ENCODE measurements around the gene IGSF3. TPM values are rescaled to one million over a fixed set of nuclear protein-coding genes. Genes with fewer than 3 reads are reported as not detected.

The IGSF3 gene
- total RNA-seq: 37.1 and 66.3 TPM in 2 replicates

GRCh38 chr1:116667575-116668105 lies at the start of gene IGSF3:
TSS of gene IGSF3 (minus strand) at chr1:116667733. CDS start at chr1:116666326, 1,407 bp downstream.
- H3K36me3 ChIP-seq (ENCODE audit: control insufficient read depth, insufficient read depth, low read length): peaks cover 3% of the 10 kb centered on the region
- FAIRE-seq: no peak
- no peaks in the 10 kb centered on the region for H3K27me3 ChIP-seq (ENCODE audit: control insufficient read depth, insufficient read depth, low read length)
- H3K4me3 ChIP-seq (ENCODE audit: low read depth, low read length): peak within 1 kb of the TSS; percentile 58
- no peak for TF ChIP-seq CTCF (IDR thresholded peaks at IDR 0.05; ENCODE audit: insufficient read depth, low read length, severe bottlenecking)
- DNase-seq (ENCODE audit: low read depth): peak; percentile 58

GRCh38 chr1:116717318-116717717 lies 49.8 kb upstream of the IGSF3 start:
- H3K4me3 ChIP-seq (ENCODE audit: low read depth, low read length): no peak overlapping the region

GRCh38 chr1:116716391-116716790 lies 48.9 kb upstream of the IGSF3 start:
- H3K27me3 ChIP-seq (ENCODE audit: control insufficient read depth, insufficient read depth, low read length): no peaks in the 10 kb centered on the region
- DNase-seq (ENCODE audit: low read depth) (no peak), FAIRE-seq (no peak)
- H3K36me3 ChIP-seq (ENCODE audit: control insufficient read depth, insufficient read depth, low read length): no peaks in the 10 kb centered on the region
- TF ChIP-seq CTCF (IDR thresholded peaks at IDR 0.05; ENCODE audit: insufficient read depth, low read length, severe bottlenecking): no peak
- H3K4me3 ChIP-seq (ENCODE audit: low read depth, low read length): no peak overlapping the region

More at GRCh38 chr1:116717318-116717717, 49.8 kb upstream of the IGSF3 start:
- Histone ChIP-seq H3K27me3 (ENCODE audit: control insufficient read depth, insufficient read depth, low read length) (no peaks in the 10 kb centered on the region), H3K36me3 (ENCODE audit: control insufficient read depth, insufficient read depth, low read length) (no peaks in the 10 kb centered on the region)
- no peak for DNase-seq (ENCODE audit: low read depth)
- no peak for TF ChIP-seq CTCF (IDR thresholded peaks at IDR 0.05; ENCODE audit: insufficient read depth, low read length, severe bottlenecking)
- no peak for FAIRE-seq

- FAIRE-seq (no peak), DNase-seq (ENCODE audit: low read depth) (no peak)
- no peak for TF ChIP-seq CTCF (IDR thresholded peaks at IDR 0.05; ENCODE audit: insufficient read depth, low read length, severe bottlenecking)
- no peak overlapping the region for H3K4me3 ChIP-seq (ENCODE audit: low read depth, low read length)
- no peaks in the 10 kb centered on the region for H3K36me3 ChIP-seq (ENCODE audit: control insufficient read depth, insufficient read depth, low read length)
- no peaks in the 10 kb centered on the region for H3K27me3 ChIP-seq (ENCODE audit: control insufficient read depth, insufficient read depth, low read length)
These were observed 45.9 kb upstream of the IGSF3 start for GRCh38 chr1:116713474-116713873.

GRCh38 chr1:116712510-116712909 lies 45.0 kb upstream of the IGSF3 start:
- H3K36me3 ChIP-seq (ENCODE audit: control insufficient read depth, insufficient read depth, low read length): no peaks in the 10 kb centered on the region
- DNase-seq (ENCODE audit: low read depth) (no peak), FAIRE-seq (no peak)
- no peaks in the 10 kb centered on the region for H3K27me3 ChIP-seq (ENCODE audit: control insufficient read depth, insufficient read depth, low read length)
- TF ChIP-seq CTCF (IDR thresholded peaks at IDR 0.05; ENCODE audit: insufficient read depth, low read length, severe bottlenecking): no peak
- no peak overlapping the region for H3K4me3 ChIP-seq (ENCODE audit: low read depth, low read length)

- H3K36me3 ChIP-seq (ENCODE audit: control insufficient read depth, insufficient read depth, low read length): no peaks in the 10 kb centered on the region
- peak; percentile 75 for DNase-seq (ENCODE audit: low read depth)
These were observed 43.8 kb upstream of the IGSF3 start for GRCh38 chr1:116711263-116711840.

More at GRCh38 chr1:116711263-116711840, 43.8 kb upstream of the IGSF3 start:
- Histone ChIP-seq H3K4me3 (ENCODE audit: low read depth, low read length) (no peak overlapping the region), H3K27me3 (ENCODE audit: control insufficient read depth, insufficient read depth, low read length) (no peaks in the 10 kb centered on the region)
- no peak for TF ChIP-seq CTCF (IDR thresholded peaks at IDR 0.05; ENCODE audit: insufficient read depth, low read length, severe bottlenecking)
- FAIRE-seq: no peak

Data from bronchial epithelial cell (primary cell).